NCI-H774 (cell line): ENCODE results near the gene ISL2.
"Not testable (repeated sequence)": the region's sequence is repeated elsewhere in the genome, so short reads cannot be mapped to it uniquely, and the experiment has no call there.

Experiments
- DNase-seq: peaks from one replicate; lab custom pipeline; 2025; lab: John Stamatoyannopoulos, UW

ISL2 gene

DNA sequence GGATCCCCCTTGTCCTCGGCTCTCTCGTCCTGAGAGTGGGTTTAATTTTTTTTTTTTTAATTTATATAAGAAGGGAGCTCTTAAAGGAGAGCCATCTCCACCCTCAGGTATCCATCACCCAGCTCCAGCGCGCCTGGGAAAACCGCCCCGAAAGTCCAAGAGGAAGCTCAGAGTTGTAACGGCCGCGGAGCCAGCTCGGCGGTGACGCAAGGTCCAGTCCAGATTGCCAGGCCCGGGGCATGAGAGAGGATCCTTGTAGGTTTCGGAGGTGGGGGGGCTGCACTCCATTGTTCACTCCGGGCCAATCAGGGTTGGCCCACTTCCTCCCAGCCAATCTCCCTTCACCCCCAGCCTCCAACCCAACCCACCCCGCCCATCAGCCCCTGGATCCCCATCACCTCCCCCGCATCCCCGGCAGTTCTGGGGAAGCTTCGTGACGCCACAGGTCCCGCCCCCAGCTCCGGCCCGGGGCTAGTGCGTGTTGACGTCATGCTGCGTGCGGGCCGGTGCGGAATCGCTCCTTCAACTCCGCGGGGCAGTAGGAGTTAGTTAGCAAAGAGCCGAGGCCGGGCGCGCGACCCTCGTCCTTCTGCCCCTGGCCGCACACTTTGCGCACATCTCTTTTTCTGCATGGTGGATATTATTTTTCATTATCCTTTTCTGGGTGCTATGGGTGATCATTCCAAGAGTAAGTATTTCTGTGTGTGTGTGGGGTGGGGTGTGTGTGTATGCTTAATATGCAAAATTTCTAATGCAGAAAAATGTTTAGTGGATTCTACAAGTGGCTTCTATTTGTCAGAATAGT is at the start of gene ISL2:
Gene ISL2, plus strand, starts transcription at position 520 of the 805 bp plus-strand sequence. Its CDS starts 111 bp downstream, at position 631.
- DNase-seq: no peak

DNA sequence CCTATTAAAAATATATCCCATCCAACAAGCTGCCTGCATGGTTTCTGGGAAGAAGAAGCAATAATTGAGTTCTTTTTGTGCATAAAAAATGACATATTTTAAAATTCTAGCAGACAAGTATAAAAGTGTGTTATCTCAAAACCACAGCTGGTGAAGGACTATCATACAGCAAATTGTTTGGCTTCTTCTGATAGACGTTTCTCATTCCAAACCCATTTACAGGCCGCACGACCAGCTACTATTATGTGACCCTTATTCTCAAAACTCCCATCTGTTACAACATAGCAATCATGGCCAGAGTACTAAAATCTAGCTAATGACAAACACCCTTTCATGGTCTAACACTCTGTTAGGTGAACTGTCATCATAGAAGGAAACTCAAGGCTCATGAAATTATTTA is 47.0 kb upstream of the ISL2 start:
- no peak for DNase-seq

DNA sequence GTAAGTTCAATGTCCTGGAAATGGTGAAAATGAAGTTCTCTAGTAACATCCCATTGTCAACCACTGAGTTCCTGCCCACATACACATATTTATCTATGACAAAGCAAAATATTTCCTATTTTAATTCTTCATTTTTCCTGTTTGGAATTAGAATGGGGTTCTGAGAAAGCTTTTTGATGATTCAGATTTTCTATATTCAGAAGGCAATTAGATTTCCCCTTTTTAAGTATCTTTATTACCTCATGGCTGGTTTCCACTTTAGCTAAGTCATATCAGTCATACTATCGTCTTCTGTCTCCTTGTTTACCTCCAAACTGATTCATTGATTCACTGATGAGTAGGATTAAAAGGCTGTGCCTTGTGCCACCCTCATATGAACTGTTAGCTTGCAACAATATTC is 43.2 kb upstream of the ISL2 start:
- DNase-seq: no peak

GRCh38 chr15:76294463-76294862 is 42.1 kb upstream of the ISL2 start:
- DNase-seq: not testable (repeated sequence)

DNA sequence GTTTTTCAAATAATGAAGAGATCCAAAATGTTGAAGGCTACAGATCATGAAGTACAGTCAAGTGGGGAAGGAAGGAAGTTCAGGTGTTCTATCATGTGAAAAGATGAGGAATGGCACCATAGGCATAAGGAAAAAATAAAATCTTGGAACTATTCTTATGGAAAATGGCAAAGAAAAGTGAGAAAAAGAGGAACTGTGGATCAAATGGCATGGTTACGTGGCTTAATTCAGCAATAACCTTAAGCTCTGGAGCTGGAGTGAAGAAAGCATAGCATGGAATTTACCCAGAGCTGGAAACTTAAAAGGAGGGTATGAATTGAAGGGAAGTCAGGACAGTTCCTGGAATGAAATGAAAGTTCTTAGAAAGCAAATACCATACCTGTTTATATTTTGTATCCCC is 39.7 kb upstream of the ISL2 start:
- no peak for DNase-seq

GRCh38 chr15:76297951-76298350 is 38.6 kb upstream of the ISL2 start:
- not testable (repeated sequence) for DNase-seq

DNA sequence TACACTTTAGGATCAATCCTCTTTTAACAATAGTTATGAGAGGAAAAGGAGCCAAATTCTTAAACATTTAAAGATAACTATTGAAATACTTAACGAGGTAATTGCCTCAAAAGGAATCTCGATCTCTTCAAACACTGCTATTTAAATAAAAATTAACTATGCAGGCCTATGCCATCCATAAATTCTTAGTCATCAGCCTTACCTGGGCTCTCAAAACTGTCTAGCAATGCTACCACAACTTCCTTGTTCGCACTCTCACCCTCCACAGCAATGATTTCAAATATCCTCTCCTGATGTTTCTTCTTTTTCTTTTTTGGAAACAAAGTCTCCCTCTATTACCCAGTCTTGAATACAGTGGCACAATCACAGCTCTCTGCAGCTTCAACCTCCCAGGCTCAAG is 37.6 kb upstream of the ISL2 start:
- DNase-seq: no peak

DNA sequence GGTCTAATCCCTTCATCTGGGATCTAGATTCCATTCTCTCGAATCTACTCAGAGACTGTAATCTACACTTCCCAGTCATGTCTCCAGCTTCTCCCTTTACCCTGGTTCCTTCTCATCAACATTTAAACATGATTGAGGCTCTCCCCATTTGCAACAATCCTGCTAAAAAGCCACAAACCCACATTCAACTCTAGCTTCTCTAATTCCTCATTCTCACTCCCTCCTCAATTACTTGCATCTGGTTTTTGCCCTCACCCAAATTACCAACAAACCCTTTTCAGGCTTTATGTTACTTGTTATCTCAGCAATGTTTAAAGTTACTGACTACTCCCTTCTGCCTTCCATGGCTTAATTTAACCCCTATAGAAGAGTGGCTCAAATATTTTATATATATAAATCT is 36.8 kb upstream of the ISL2 start:
- no peak for DNase-seq

DNA sequence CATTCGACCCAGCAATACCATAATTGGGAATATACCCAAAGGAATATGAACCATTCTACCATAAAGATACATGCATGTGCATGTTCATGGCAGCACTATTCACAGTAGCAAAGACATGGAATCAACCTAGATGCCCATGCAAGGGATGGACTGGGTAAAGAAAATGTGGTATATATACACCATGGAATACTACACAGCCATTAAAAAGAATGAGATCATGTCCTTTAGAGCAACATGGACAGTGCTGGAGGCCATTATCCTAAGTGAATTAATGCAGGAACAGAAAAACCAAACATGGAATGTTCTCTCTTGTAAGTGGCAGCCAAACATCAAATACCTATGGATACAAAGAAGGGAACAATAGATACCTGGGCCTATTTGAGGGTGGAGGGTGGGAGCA is 32.7 kb upstream of the ISL2 start:
- no peak for DNase-seq

DNA sequence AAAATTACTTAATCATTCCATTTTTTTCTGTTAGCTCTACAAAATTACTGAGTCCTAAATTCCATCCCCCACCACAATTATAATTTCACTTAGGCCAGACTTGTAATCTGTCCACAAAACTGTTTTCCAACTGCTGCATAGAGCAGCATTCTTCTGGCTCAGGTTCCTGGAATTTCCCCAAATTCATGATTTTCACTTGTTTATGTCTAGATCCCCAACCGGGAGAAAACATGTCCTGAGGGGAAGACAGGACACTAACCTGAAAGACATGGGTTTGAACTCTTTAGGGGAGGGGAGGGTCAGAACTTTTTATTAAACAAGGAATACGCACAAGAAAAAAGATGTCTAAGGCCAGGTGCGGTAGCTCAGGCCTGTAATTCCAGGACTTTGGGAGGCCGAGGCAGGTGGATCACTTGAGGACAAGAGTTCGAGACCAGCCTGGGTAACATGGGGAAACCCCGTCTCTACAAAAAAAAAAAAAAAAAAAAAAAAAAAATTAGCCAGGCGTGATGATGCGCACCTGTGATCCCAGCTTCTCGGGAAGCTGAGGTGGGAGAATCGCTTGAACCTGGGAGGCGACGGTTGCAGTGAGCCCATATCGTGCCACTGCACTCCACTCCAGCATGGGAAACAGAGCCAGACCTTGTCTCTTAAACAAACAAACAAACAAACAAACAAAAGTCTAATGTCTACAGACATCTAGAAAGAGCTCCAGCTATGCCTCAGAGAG is 26.8 kb upstream of the ISL2 start:
- DNase-seq: no peak

DNA sequence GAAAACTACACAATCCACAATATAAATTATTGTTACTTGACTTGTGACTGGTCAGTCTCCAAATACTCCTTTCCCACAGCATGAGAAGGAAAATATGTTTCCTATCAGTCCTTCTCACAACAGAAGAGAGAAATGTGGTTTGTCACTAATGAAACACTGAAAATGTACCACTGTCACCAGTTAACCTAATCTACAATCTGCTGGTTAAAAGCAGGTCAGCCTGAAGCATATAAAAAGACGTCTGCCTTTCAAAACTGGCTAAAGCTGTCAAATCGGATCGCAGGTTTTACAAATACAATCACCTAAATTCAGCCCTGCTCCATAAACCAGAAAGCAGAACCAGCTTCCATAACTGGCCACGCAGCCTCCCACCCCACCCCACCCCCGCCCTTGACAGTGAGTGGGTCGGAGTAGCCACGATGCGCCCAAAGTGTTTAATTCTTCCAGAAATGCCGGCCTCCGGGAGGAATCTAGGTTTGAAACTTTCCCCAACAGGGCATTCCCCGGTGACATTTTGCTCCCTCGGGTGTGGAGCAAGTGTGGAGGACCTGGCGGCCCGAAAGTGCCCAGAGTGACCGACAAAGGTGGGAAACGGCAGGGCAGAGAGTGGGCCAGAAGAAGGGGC is 26.0 kb upstream of the ISL2 start:
- DNase-seq: no peak

DNA sequence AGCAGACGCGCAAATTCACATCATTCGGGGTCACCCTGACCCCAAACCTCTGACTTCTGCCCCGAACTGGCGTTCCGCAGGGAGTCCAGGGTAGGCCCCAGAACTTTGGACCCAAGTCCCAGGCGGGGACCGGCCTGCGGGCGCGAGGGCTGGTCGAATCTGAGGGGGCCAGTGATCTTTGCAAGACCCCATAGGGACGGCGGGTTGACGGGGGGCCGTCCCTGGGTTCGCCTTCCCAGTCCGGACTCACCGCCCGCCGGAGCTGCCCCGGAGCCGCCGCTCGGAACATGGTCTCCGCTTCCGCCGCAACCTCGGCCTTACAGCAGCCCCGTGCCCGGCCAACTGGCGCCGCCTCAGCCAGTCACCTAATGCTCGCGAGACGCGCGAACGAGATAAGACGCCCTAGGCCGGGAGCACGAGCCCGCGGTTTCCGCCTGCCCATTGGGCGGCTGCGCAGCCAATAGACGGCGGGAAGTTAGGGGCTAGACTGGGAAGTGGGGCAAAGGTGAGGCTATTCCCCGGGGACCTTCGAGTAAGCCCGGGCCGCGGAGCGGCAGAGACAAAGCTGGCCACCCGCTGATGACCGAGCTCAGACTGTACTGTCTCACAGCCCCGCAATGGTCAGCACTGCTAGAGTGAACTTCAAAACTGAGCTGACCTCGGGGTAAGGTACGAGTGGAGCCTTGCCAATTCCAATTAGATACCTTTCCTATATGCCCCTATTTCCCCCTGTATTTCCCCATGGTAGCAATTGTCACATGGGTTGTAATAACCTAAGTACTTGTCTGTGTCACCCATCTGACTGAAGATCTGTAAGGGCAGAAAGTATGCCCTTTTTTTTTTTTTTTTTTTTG is 25.2 kb upstream of the ISL2 start, which contains the start of gene ETFA:
Gene ETFA, minus strand, starts transcription at position 370 of the 854 bp plus-strand sequence. Its CDS starts 81 bp downstream, at position 289.
- peak; percentile 95 for DNase-seq

DNA sequence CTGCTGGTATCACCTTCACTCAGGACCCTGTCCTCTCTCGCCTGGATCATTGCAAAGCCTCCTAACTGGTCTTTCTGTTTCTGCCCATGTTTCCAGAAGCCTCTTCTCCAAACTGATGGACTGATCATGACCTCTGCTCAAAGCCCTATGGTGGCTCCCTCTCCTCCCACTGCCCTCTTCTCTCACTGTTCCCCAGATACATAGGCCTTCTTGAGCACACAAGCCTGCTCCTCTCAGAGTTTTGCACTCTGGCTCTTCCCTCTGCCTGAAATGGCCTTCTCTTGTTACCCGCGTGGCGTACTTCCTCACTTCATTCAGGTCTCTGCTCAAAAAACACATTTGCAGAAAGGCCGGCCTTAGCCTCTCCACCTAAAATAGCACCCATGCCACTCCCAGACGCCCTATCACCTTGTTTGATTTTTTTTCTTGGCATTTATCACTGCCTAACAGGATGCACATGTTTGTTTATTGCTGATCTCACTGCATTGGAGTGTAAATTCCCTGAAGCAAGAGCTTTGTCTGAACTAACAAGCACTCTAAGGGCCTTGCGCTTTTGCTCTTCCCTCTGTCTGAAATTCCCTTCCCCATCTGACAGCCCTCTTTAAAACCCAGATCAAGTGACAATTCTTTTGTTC is 23.9 kb upstream of the ISL2 start:
- DNase-seq: no peak

- not testable (repeated sequence) for DNase-seq
Observed at GRCh38 chr15:76313175-76313567, 23.4 kb upstream of the ISL2 start.

DNA sequence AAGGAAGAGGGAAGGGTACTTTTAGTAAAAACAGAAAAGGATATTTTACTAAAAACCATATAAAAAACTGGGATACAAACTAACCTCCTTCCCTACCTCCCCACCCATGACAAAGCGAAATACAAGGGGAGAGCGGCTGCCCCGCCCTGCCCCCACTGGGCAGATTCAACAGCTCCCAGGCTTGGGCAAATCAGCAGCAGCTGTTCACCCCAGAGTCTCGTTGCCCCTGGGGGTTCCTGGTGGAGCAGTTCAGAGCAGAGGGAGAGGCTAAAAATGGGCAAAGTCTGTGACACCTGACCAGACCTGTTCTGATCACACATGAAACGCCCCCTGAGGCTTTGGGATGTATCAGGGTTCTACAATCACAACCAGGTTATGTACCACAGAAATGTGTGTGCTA is 22.8 kb upstream of the ISL2 start:
- no peak for DNase-seq

- no peak for DNase-seq
Observed at GRCh38 chr15:76320012-76320411, 16.6 kb upstream of the ISL2 start.

- no peak for DNase-seq
Observed at GRCh38 chr15:76321171-76321570, 15.4 kb upstream of the ISL2 start.

DNA sequence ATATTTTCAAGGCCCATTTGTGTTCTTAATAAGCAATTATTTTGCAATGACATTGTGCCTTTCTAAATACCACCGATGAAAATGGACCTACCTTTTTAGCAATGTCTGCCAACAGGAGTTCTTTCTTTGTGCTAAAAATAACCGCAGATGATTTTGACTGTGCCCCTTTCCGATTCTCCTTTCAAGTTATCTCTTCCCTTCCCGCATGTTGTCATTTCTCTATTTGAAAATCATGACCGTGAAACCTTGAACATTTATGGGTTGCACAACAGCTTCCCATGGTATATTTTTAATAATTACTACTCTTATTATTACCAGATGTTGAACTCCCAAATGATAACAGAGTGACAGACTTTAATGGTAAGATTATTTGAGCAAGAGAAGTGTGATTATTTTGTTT is 15.0 kb upstream of the ISL2 start:
- DNase-seq: no peak

DNA sequence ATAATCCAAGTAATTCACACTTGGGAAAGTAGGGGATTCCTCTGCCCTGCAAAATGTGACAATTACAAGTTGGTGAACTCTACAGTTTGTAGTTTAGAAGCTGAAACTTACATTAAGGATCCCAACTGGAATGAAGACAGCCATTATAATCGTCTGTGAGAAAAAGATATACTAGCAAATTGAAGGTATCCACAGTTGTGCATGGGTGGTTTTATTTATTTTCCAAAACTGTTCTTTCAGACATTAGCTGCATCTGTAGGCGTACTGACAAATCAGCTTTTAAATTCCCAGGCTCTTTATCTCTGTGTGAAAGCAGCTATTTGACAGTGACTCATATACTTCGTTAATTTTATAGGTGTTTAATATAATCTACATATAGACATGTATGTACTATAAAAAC is 12.5 kb upstream of the ISL2 start:
- DNase-seq: no peak

GRCh38 chr15:76325704-76326103 is 10.9 kb upstream of the ISL2 start:
- no peak for DNase-seq
